Skeletal muscle tissue (tissue), 4 donors: ENCODE measurements around the gene FSTL1. TPM values are rescaled to one million over a fixed set of nuclear protein-coding genes. Genes with fewer than 3 reads are reported as not detected.

Source experiments
- H3K27ac ChIP-seq: one replicate; pipeline ENCODE4 v1.7.0; 2013; ENCODE audit warnings: mild to moderate bottlenecking, low read depth, low read length, inconsistent platforms
- H3K27me3 ChIP-seq, 3 donors: one replicate each; pipeline ENCODE4 v1.7.0; 2013; ENCODE audit warnings: low read length in 3 of 3; ENCODE audit not compliant: control insufficient read depth in 3 of 3, insufficient read depth in 3 of 3
- H3K36me3 ChIP-seq, 3 donors: one replicate each; pipeline ENCODE4 v1.7.0; 2013; ENCODE audit warnings: low read length in 3 of 3; ENCODE audit not compliant: control insufficient read depth in 3 of 3, insufficient read depth in 3 of 3
- H3K4me1 ChIP-seq, 3 donors: one replicate each; pipeline ENCODE4 v1.7.0; 2013; ENCODE audit warnings: low read length in 3 of 3, mild to moderate bottlenecking in 3 of 3; ENCODE audit not compliant: control insufficient read depth in 3 of 3, insufficient read depth in 3 of 3
- H3K4me3 ChIP-seq, 3 donors: one replicate each; pipeline ENCODE4 v1.7.0; 2013; ENCODE audit warnings: low read length in 3 of 3
- H3K9ac ChIP-seq, 3 donors: one replicate each; pipeline ENCODE4 v1.7.0; 2013; ENCODE audit warnings: low read length in 3 of 3, mild to moderate bottlenecking in 3 of 3, moderate library complexity in 2 of 3, low read depth in 1 of 3
- H3K9me3 ChIP-seq, 3 donors: one replicate each; pipeline ENCODE4 v1.7.0; 2013; ENCODE audit warnings: low read length in 3 of 3; ENCODE audit not compliant: control insufficient read depth in 3 of 3
- total RNA-seq: library from RNA; depleted of rRNA; stranded (reverse); fragments of >200 nt; gene quantifications from one replicate; pipeline ENCODE4 v1.2.3, GENCODE V29; 2014
- donor health status: Osteomylitis.

Gene FSTL1
- total RNA-seq, 1 donor from 2014 or later: 377 TPM

DNA sequence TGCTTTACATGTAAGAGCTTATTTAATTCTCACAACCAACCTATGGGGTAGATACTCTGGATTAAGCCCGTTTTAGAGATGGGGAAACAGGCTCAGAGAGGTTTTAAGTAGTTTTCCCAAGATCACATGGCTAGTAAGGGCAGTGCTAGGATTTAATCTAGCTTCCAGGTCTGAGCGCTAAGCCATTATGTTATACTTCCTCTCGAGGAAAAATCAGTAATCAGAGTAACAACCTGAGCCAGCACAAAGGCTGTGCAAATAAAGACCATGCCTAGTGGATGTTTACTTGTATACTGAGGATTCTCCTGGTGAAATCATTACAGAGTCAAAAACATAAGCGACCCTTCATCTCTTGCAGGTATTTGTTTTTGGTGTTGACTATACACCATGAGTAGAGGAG, 9.0 kb downstream of the FSTL1 start:
- no peak overlapping the region for H3K27ac ChIP-seq
- H3K4me3 ChIP-seq: no peak overlapping the region
- H3K9me3 ChIP-seq: no peaks in the 10 kb centered on the region
- no peaks in the 10 kb centered on the region for H3K27me3 ChIP-seq
- H3K36me3 ChIP-seq: peaks cover 0 to 4% (median 2%) of the 10 kb centered on the region in 3 donors
- no peak overlapping the region for H3K9ac ChIP-seq
- peaks cover 18 to 30% (median 26%) of the 10 kb centered on the region in 3 donors for H3K4me1 ChIP-seq

DNA sequence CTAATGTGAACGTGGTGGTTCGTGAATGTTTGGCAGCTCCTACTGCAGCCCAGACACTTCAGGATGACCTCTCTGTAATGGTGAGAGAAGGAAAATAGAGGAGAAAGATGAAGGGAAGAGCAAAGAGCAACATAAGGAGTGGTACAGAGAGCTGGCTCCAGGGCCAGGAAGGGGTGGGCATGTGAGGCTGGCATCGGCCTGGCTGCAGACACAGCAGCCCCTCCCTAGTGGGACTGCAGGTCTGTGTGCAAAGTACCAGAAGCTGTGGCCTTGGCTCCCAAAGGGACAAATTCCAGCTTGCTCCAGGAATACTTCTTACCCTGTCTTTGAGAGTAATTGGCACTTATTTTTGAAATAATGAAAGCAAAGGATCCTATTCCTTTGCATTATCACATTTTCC, 10.0 kb downstream of the FSTL1 start:
- no peak overlapping the region for H3K27ac ChIP-seq
- peaks cover 0 to 4% (median 2%) of the 10 kb centered on the region in 3 donors for H3K36me3 ChIP-seq
- no peak overlapping the region for H3K4me3 ChIP-seq
- H3K9me3 ChIP-seq: no peaks in the 10 kb centered on the region
- H3K4me1 ChIP-seq: peaks cover 18 to 31% (median 29%) of the 10 kb centered on the region in 3 donors
- H3K27me3 ChIP-seq: no peaks in the 10 kb centered on the region
- H3K9ac ChIP-seq: no peak overlapping the region

DNA sequence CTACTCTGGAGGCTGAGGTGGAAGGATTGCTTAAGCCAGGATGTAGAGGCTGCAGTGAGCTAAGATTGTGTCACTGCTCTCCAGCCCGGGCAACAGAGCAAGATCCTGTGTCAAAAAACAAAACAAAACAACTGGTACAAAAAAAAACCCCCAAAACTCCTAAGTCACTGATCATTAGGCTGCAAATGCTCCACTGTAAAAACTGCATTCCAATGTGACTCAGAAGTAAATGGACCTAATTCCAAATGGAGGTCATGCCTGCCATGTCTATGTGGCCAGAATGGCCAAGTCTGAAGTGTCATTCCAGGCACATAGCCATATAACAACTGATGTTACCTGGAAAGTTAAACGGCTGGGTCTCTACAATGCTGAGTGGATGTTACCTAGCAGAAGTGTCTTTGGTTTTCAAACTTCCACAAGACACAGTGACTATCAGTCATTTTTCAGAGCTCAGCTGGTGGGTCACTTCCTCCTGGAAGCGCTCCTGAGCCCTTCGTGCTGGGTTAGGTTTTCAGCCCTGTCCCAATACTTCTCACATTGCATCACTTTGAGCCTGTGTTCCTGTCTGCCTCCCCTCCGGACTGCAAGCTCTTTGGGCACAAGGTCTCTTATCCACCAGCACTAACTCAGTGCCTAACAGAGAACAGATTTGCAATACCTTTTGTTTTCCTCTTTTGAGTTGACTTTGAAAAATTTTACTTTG, 10.6 kb downstream of the FSTL1 start:
- no peaks in the 10 kb centered on the region for H3K9me3 ChIP-seq
- peak overlapping the region; percentile 63 for H3K27ac ChIP-seq
- no peak overlapping the region for H3K9ac ChIP-seq
- no peak overlapping the region for H3K4me3 ChIP-seq
- peaks cover 0 to 4% (median 2%) of the 10 kb centered on the region in 3 donors for H3K36me3 ChIP-seq
- no peaks in the 10 kb centered on the region for H3K27me3 ChIP-seq
- H3K4me1 ChIP-seq: peaks cover 21 to 37% (median 27%) of the 10 kb centered on the region in 3 donors

DNA sequence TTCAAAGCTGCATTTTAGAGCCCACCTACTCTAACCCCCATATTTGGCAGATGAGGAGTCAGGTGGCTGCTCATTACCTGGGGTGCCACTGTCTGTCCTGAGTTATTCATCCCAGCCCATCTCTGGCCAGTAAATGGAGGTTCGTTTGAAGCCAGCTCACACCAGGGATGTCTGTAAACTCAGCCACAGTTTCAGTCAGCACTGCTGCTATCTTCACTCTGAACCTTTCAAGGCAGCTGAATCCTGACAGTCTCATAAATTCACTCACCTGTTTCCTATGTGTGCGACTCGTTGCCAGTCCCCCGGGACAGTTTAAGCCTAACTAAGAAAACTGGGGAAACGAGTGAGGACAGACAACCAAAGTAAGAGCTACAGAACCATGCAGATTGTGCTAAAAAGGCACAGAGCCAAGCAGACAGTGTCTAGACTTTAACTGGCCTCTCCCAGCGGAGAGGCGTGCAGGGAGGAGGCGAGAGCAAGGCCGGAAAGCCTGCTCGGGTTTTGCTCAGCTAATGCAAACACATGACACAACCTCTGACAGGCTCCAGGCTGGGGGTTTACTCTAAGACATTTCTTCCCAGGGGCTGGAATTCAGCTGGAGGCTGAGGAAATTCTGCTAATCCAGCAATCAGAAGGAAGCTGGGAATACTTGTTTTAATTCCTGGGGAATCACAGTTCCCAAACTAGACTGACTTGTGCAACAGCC, 12.0 kb downstream of the FSTL1 start:
- Histone ChIP-seq H3K27ac (peak overlapping the region; percentile 63), H3K36me3 (peaks cover 0 to 4% (median 2%) of the 10 kb centered on the region in 3 donors), H3K9ac (no peak overlapping the region), H3K4me1 (peaks cover 24 to 34% (median 27%) of the 10 kb centered on the region in 3 donors), H3K27me3 (no peaks in the 10 kb centered on the region), H3K4me3 (no peak overlapping the region), H3K9me3 (no peaks in the 10 kb centered on the region)

DNA sequence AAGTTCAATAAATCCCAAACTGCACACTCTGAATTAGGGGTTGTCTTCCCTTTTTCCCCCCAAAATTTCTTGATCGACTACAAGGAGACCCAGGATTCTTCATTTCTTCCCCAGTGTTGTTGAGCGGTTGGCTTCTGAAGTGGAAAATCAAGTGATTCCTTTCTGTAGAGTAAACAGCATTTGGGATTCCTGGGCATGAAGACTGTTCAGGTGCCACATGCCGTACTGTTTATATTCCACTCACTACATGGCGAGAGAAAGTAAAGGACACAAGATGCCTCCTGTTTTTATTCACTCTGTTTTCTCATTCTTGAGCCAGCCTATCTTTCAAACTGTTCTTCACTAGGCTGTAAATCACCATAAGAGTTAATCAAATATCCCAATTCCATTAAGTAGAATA, 12.6 kb downstream of the FSTL1 start:
- H3K4me3 ChIP-seq: no peak overlapping the region
- H3K36me3 ChIP-seq: peaks cover 0 to 4% (median 2%) of the 10 kb centered on the region in 3 donors
- no peak overlapping the region for H3K9ac ChIP-seq
- H3K9me3 ChIP-seq: no peaks in the 10 kb centered on the region
- H3K4me1 ChIP-seq: peaks cover 27 to 30% (median 27%) of the 10 kb centered on the region in 3 donors
- H3K27me3 ChIP-seq: no peaks in the 10 kb centered on the region
- H3K27ac ChIP-seq: peak overlapping the region; percentile 63

DNA sequence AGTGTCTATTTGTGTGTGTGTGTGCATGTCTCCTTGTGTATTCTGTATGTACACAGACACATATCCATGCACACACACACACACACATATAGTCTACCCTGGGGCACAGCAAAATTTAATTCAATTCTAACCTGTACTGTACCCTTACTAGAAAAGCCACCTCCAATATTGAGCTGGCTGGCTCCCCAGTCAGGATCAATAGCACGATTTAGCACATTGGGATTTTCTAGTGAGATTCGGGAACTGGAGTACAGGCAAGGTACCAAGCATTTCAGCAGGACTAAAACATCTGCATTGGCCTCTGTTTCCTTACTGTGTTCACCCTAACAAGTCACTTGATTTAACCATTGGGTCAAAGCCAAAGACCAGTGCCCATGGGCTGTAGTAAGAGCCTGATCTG, 13.2 kb downstream of the FSTL1 start:
- no peak overlapping the region for H3K4me3 ChIP-seq
- peaks cover 0 to 4% (median 2%) of the 10 kb centered on the region in 3 donors for H3K36me3 ChIP-seq
- H3K9ac ChIP-seq: no peak overlapping the region
- H3K4me1 ChIP-seq: peaks cover 27 to 30% (median 28%) of the 10 kb centered on the region in 3 donors
- peak overlapping the region; percentile 63 for H3K27ac ChIP-seq
- no peaks in the 10 kb centered on the region for H3K9me3 ChIP-seq
- no peaks in the 10 kb centered on the region for H3K27me3 ChIP-seq

DNA sequence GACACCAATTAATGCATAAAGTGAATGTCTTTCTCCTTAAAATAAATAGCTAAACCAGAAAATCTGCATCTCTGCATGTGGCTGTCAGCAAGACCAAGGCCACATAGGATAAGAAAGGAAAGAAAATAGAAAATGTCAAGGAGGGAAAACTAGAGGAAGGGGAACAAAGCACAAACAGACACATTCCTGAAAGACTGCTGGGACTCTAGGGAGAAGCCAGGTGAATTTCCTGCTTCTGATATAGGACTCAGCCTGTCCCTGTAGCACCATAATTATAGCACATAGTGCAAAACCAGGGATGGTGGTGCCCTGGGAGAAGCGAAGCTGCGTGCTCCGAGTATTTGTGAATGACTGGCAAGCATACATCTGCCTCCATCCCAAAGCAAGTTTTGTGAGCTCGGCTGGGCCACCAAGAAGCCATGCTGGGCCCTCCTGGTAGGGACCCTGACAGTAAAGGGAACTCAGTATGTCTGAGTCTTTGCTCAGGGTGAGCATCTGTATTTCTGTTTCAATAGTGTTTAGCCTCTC, 14.2 kb downstream of the FSTL1 start:
- Histone ChIP-seq H3K4me1 (peaks cover 21 to 36% (median 28%) of the 10 kb centered on the region in 3 donors), H3K9ac (peak overlapping the region in 1 of 3 donors; percentile 8), H3K36me3 (peaks cover 0 to 4% (median 2%) of the 10 kb centered on the region in 3 donors), H3K27me3 (no peaks in the 10 kb centered on the region), H3K4me3 (no peak overlapping the region), H3K27ac (peak overlapping the region; percentile 13), H3K9me3 (no peaks in the 10 kb centered on the region)

DNA sequence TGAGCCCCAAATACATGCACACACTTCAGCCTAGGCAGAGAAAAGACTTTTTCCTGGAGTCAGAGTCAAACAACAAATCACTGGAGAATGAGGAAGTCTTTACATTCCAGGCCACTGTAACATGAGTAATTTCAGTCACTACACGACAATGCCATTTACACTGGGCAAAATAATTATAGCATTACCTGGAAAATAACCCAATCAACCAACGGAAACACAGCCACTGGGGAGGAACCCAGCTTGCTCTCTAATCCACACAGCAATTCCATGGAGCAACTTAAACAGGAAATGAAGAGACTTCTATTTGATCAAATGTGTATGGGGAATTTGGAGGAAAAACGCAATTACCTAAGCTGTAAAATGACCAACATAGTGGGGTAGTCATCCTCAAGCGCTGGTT, 15.2 kb downstream of the FSTL1 start:
- Histone ChIP-seq H3K9ac (no peak overlapping the region), H3K36me3 (peaks cover 0 to 8% (median 2%) of the 10 kb centered on the region in 3 donors), H3K27ac (peak overlapping the region; percentile 32), H3K27me3 (no peaks in the 10 kb centered on the region), H3K4me1 (peaks cover 17 to 33% (median 26%) of the 10 kb centered on the region in 3 donors), H3K9me3 (no peaks in the 10 kb centered on the region), H3K4me3 (no peak overlapping the region)

DNA sequence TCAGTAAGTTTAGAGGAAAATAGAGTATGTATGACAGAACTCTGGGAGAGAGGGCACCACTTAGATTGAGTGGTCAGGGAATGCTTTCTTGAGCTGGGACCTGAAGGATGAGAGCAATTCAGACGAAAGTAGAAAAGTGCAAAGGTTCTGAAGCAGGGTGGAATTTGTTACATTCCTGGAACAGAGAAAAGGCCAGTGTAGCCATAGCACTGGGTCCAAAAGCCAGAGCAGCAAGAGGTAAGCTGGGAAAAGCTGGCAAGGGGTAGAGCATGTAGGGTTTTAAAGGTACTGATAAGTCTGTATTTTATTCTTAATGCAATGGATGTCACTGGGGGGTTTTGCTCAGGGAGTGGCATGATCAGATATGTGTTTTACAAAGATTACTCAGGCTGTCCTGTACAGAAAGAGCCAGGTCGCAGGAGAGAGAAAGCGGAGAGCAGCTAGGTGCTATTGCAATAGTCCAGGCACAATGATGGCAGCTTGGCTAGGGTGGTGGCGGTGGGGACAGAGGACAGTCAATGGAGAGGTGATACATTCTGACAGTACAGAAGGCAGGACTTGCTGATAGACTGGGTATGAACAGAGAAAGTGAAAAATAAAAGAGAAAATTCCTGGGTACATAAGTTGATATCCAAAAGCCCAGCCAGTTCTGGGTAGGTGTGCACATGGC, 17.0 kb downstream of the FSTL1 start:
- Histone ChIP-seq H3K9me3 (no peaks in the 10 kb centered on the region), H3K4me3 (no peak overlapping the region), H3K27ac (no peak overlapping the region), H3K27me3 (no peaks in the 10 kb centered on the region), H3K4me1 (peaks cover 7 to 22% (median 20%) of the 10 kb centered on the region in 3 donors), H3K9ac (no peak overlapping the region), H3K36me3 (peaks cover 0 to 4% (median 2%) of the 10 kb centered on the region in 3 donors)
